ENCODE data around the gene KIF26A. TPM values are rescaled to one million over a fixed set of nuclear protein-coding genes. Genes with fewer than 3 reads are reported as not detected.

KIF26A gene
- polyA plus RNA-seq, 1 of the 3 experiments (the other 2 are of a cell fraction), result 1.7 TPM

DNA sequence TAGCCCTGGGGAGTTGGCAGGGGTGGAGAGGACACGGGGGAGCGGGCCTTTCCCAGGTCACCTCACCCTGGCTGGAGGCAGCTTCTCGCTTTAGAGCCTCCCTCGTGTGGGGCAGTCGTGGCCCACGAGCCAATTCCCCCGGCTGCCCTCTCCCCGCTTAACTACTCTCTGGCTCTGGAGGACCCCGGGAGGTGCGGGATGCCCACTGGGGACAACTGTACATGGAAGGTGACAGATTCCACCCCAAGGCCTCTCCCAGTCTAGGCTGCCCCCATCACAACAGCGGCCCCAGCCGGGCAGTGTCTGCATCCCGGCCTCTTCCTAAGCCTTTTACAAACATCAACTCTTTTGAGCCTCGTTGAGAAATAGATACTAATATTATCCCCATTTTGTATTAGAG is 78.1 kb downstream of the KIF26A start:
- Histone ChIP-seq H3K27me3 (ENCODE audit: insufficient read depth) (no peaks in the 10 kb centered on the region), H2AFZ (ENCODE audit: low read depth) (no peak overlapping the region), H3K4me2 (no peak overlapping the region), H3K36me3 (replicated peaks in 1 of 2; ENCODE audit: control insufficient read depth in 1 of 2, insufficient read depth in 2 of 2, low read length in 1 of 2) (no peaks in the 10 kb centered on the region), H3K9me3 (no peaks in the 10 kb centered on the region), H3F3A (replicated peaks; ENCODE audit: insufficient read depth) (no peaks in the 10 kb centered on the region), H3K9me2 (no peaks in the 10 kb centered on the region), H3K79me2 (ENCODE audit: insufficient read depth) (no peaks in the 10 kb centered on the region), H4K20me1 (ENCODE audit: insufficient read depth) (no peaks in the 10 kb centered on the region), H3K27ac (ENCODE audit: low read depth in 2 of 2, low read length in 1 of 2) (no peak overlapping the region), H3K4me3 (ENCODE audit: low read depth in 2 of 2, low read length in 1 of 2) (no peak overlapping the region), H3K4me1 (ENCODE audit: control insufficient read depth in 1 of 2, insufficient read depth in 2 of 2, low read depth in 1 of 2, low read length in 1 of 2) (peaks cover 0 to 10% of the 10 kb centered on the region in 2 experiments; a peak in 1 of 4 replicates), H3K9ac (no peak overlapping the region)
- ChIA-PET CTCF (interaction anchor here (1.3 kb wide), 1 partner anchor 31 kb away, joined by 4 read pairs; no protein-coding TSS in a partner anchor), POLR2A (no interaction called here)
- no peak for DNase-seq
- TF ChIP-seq RFX5 (IDR thresholded peaks at IDR 0.05; ENCODE audit: low read length), result no peak
- no peak for TF ChIP-seq MXI1 (IDR thresholded peaks at IDR 0.05; ENCODE audit: low read depth, low read length)
- TF ChIP-seq GATA2 (CRISPR knock-in tag; IDR thresholded peaks at IDR 0.05), result no peak
- TF ChIP-seq POLR2AphosphoS5 (IDR thresholded peaks at IDR 0.05; ENCODE audit: low read depth, low read length), result no peak
- TF ChIP-seq RCOR1 (IDR thresholded peaks at IDR 0.05; ENCODE audit: low read length), result no peak
- TF ChIP-seq TAF1 (IDR thresholded peaks at IDR 0.05; ENCODE audit: borderline replicate concordance, low read depth, low read length), result no peak
- TF ChIP-seq, protein P1, sequence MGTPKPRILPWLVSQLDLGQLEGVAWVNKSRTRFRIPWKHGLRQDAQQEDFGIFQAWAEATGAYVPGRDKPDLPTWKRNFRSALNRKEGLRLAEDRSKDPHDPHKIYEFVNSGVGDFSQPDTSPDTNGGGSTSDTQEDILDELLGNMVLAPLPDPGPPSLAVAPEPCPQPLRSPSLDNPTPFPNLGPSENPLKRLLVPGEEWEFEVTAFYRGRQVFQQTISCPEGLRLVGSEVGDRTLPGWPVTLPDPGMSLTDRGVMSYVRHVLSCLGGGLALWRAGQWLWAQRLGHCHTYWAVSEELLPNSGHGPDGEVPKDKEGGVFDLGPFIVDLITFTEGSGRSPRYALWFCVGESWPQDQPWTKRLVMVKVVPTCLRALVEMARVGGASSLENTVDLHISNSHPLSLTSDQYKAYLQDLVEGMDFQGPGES (IDR thresholded peaks at IDR 0.05; ENCODE audit: low read depth, low read length), result no peak
- TF ChIP-seq TCF12 (IDR thresholded peaks at IDR 0.05), result no peak
- TF ChIP-seq EP300 (IDR thresholded peaks at IDR 0.05; ENCODE audit: borderline replicate concordance in 1 of 2, low read depth in 1 of 2, low read length in 1 of 2), result no peak
- TF ChIP-seq, protein P2, sequence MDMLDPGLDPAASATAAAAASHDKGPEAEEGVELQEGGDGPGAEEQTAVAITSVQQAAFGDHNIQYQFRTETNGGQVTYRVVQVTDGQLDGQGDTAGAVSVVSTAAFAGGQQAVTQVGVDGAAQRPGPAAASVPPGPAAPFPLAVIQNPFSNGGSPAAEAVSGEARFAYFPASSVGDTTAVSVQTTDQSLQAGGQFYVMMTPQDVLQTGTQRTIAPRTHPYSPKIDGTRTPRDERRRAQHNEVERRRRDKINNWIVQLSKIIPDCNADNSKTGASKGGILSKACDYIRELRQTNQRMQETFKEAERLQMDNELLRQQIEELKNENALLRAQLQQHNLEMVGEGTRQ (IDR thresholded peaks at IDR 0.05; ENCODE audit: borderline replicate concordance, low read depth, low read length), result no peak
- no peak for TF ChIP-seq ELF1 (IDR thresholded peaks at IDR 0.05)
- no peak for TF ChIP-seq YY1 (IDR thresholded peaks at IDR 0.05; ENCODE audit: low read depth)
- TF ChIP-seq RXRA (IDR thresholded peaks at IDR 0.05; ENCODE audit: borderline replicate concordance, low read depth), result no peak
- 74% methylated on average over 14 of the region's 14 CpGs for WGBS (ENCODE audit: low lambda C conversion rate)

DNA sequence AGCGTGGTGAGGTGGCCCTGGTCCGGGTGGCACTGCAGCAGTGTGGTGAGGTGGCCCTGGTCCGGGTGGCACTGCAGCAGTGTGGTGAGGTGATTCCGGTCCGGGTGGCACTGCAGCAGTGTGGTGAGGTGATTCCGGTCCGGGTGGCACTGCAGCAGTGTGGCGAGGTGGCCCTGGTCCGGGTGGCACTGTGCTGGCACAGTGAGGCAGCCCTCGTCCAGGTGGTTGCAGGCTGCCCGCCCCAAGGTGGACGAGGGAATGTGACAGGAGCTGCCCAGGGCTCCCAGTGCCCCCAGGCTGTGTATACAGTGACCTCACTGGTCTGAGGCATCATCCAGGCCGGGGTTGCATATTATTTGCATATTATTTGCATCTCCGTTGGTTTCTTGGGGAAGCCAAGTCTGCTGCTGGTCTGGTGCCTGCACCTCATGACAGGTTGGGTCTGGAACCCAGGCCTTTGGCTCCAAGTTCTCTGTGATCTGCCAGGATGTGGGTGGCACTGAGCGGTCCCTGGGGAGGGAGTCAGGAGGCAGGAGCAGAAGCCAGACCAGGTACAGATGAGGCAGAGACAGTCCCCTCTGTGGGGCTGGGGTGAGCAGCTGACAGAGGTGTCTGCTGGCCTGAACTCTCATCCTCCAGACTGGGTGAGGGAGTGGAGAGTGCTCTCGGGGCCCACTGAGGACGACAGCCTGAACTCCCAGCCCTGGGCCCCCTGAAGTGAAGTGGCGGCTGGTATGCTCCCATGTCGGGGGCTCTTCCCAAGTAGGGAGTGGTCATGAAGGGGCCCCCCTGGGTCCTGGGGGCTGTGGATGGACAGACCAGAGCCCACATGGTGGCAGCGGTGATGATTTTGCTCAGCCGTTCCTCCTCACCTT is 79.3 kb downstream of the KIF26A start:
- no peaks in the 10 kb centered on the region for H3F3A ChIP-seq (replicated peaks; ENCODE audit: insufficient read depth)
- no peak overlapping the region for H3K27ac ChIP-seq (ENCODE audit: low read depth in 2 of 2, low read length in 1 of 2)
- no peak overlapping the region for H3K4me3 ChIP-seq (ENCODE audit: low read depth in 2 of 2, low read length in 1 of 2)
- no peaks in the 10 kb centered on the region for H3K9me2 ChIP-seq
- no peak overlapping the region for H3K9ac ChIP-seq
- ChIA-PET POLR2A (no interaction called here), CTCF (no interaction called here)
- H2AFZ ChIP-seq (ENCODE audit: low read depth), result no peak overlapping the region
- H3K4me2 ChIP-seq, result no peak overlapping the region
- DNase-seq, result no peak
- 55% methylated on average over 8 of the region's 21 CpGs for WGBS (ENCODE audit: low lambda C conversion rate)
- H3K36me3 ChIP-seq (replicated peaks in 1 of 2; ENCODE audit: control insufficient read depth in 1 of 2, insufficient read depth in 2 of 2, low read length in 1 of 2), result no peaks in the 10 kb centered on the region
- H3K9me3 ChIP-seq, result no peaks in the 10 kb centered on the region
- TF ChIP-seq POLR2AphosphoS5 (IDR thresholded peaks at IDR 0.05; ENCODE audit: low read depth, low read length) (no peak), RXRA (IDR thresholded peaks at IDR 0.05; ENCODE audit: borderline replicate concordance, low read depth) (no peak), SIN3A (IDR thresholded peaks at IDR 0.05; ENCODE audit: borderline replicate concordance, low read depth, low read length) (no peak), CHD2 (IDR thresholded peaks at IDR 0.05; ENCODE audit: low read length, partially characterized antibody) (no peak), RFX5 (IDR thresholded peaks at IDR 0.05; ENCODE audit: low read length) (no peak), TCF12 (IDR thresholded peaks at IDR 0.05) (no peak), RAD21 (IDR thresholded peaks at IDR 0.05; ENCODE audit: low read length) (no peak), NFIC (IDR thresholded peaks at IDR 0.05; ENCODE audit: borderline replicate concordance) (no peak), SMC3 (IDR thresholded peaks at IDR 0.05; ENCODE audit: low read depth, low read length) (no peak)
- TF ChIP-seq, protein P3, sequence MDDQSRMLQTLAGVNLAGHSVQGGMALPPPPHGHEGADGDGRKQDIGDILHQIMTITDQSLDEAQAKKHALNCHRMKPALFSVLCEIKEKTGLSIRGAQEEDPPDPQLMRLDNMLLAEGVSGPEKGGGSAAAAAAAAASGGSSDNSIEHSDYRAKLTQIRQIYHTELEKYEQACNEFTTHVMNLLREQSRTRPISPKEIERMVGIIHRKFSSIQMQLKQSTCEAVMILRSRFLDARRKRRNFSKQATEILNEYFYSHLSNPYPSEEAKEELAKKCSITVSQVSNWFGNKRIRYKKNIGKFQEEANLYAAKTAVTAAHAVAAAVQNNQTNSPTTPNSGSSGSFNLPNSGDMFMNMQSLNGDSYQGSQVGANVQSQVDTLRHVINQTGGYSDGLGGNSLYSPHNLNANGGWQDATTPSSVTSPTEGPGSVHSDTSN (IDR thresholded peaks at IDR 0.05), result no peak
- TF ChIP-seq, protein P1 (IDR thresholded peaks at IDR 0.05; ENCODE audit: low read depth, low read length), result no peak
- H3K27me3 ChIP-seq (ENCODE audit: insufficient read depth), result no peaks in the 10 kb centered on the region
- H3K79me2 ChIP-seq (ENCODE audit: insufficient read depth), result no peaks in the 10 kb centered on the region
- H3K4me1 ChIP-seq (ENCODE audit: control insufficient read depth in 1 of 2, insufficient read depth in 2 of 2, low read depth in 1 of 2, low read length in 1 of 2), result peaks cover 0 to 22% of the 10 kb centered on the region in 2 experiments; a peak in 1 of 4 replicates
- no peaks in the 10 kb centered on the region for H4K20me1 ChIP-seq (ENCODE audit: insufficient read depth)

Measured in SK-N-SH (cell line).